Thyroid gland (tissue), 4 donors: Measurements from ENCODE around the gene ZC3H10.

Experiments used
- CTCF ChIP-seq, 6 experiments: fragments of 200-600 bp in 3 of 6; fragments of 450-650 bp in 3 of 6; sonication (generic) in 3 of 6; IDR thresholded peaks; one replicate each; pipeline ENCODE4 v1.5.1; 2016 to 2019; ENCODE audit warnings: antibody characterized with exemption in 6 of 6, mild to moderate bottlenecking in 2 of 6, inconsistent platforms in 1 of 6, moderate library complexity in 1 of 6
- POLR2A ChIP-seq, 2 donors: fragments of 450-650 bp; IDR thresholded peaks; one replicate each; pipeline ENCODE4 v1.6.1; 2017; ENCODE audit warnings: antibody characterized with exemption in 2 of 2, mild to moderate bottlenecking in 2 of 2, moderate library complexity in 1 of 2

GRCh38 chr12:56124133-56124532, 6.1 kb downstream of the ZC3H10 start:
- no peak for TF ChIP-seq CTCF (IDR thresholded peaks at IDR 0.05)
- no peak for TF ChIP-seq POLR2A (IDR thresholded peaks at IDR 0.05)
